Fibroblast of mammary gland (primary cell): ENCODE data around the gene ACAD9.

Experiments
- DNase-seq: peaks from one replicate; pipeline ENCODE4 v3.0.0-alpha.2; 2010; ENCODE audit warnings: low read depth
- H3K4me3 ChIP-seq: 2 replicates; pipeline ENCODE4 v1.5.1; 2011; ENCODE audit warnings: low read depth, mild to moderate bottlenecking, low read length, moderate library complexity; ENCODE audit not compliant: control insufficient read depth
- TF ChIP-seq, protein P1 (sequence below): conservative IDR thresholded peaks from 2 replicates; pipeline ENCODE4 v1.5.1; 2011; ENCODE audit warnings: low read depth, low read length, inconsistent platforms; ENCODE audit not compliant: control insufficient read depth, insufficient read depth

Gene ACAD9

DNA sequence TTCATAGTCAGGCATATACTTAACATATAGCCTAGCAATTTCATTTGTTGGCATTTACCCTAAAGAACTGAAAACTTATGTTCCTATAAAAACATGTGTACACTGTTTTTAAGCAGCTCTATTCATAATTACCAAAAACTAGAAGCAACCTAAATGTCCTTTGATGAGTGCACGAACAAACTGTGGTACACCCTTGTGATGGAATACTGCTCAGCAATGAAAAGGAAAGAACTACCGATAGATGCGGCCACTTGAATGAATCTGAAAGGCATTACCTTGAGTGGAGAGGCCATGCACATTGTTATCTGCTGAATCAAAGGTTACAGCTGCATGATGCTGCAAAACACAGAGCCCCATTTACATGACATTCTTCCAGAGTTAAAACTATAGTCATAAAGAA is 69.7 kb downstream of the ACAD9 start:
- TF ChIP-seq, protein P1, sequence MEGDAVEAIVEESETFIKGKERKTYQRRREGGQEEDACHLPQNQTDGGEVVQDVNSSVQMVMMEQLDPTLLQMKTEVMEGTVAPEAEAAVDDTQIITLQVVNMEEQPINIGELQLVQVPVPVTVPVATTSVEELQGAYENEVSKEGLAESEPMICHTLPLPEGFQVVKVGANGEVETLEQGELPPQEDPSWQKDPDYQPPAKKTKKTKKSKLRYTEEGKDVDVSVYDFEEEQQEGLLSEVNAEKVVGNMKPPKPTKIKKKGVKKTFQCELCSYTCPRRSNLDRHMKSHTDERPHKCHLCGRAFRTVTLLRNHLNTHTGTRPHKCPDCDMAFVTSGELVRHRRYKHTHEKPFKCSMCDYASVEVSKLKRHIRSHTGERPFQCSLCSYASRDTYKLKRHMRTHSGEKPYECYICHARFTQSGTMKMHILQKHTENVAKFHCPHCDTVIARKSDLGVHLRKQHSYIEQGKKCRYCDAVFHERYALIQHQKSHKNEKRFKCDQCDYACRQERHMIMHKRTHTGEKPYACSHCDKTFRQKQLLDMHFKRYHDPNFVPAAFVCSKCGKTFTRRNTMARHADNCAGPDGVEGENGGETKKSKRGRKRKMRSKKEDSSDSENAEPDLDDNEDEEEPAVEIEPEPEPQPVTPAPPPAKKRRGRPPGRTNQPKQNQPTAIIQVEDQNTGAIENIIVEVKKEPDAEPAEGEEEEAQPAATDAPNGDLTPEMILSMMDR: no peak
- DNase-seq: no peak
- H3K4me3 ChIP-seq: no peak overlapping the region

GRCh38 chr3:128950223-128950938 is 71.0 kb downstream of the ACAD9 start:
- TF ChIP-seq, protein P1: peak; percentile 22
- H3K4me3 ChIP-seq: no peak overlapping the region
- peak; percentile 24 for DNase-seq

- DNase-seq: no peak
- TF ChIP-seq, protein P1: no peak
- no peak overlapping the region for H3K4me3 ChIP-seq
Measured at GRCh38 chr3:128956440-128956839, 77.0 kb downstream of the ACAD9 start.
